Mammary epithelial cell (primary cell): ENCODE measurements around the gene SALL1.

Source experiments
- EZH2 ChIP-seq: IDR thresholded peaks from 2 replicates; pipeline ENCODE4 v1.6.1; 2012; ENCODE audit warnings: low read length, inconsistent platforms, borderline replicate concordance
- TF ChIP-seq, protein P1 (sequence below), 2 donors: IDR thresholded peaks in 1 of 2; conservative IDR thresholded peaks in 1 of 2; 2 replicates each; pipeline ENCODE4 v1.5.1; 2011 to 2012; ENCODE audit warnings: inconsistent platforms in 2 of 2, low read length in 2 of 2, mild to moderate bottlenecking in 2 of 2, control low read depth in 1 of 2, low read depth in 1 of 2; ENCODE audit not compliant: insufficient read depth in 1 of 2; ENCODE audit errors: extremely low read depth in 1 of 2

DNA sequence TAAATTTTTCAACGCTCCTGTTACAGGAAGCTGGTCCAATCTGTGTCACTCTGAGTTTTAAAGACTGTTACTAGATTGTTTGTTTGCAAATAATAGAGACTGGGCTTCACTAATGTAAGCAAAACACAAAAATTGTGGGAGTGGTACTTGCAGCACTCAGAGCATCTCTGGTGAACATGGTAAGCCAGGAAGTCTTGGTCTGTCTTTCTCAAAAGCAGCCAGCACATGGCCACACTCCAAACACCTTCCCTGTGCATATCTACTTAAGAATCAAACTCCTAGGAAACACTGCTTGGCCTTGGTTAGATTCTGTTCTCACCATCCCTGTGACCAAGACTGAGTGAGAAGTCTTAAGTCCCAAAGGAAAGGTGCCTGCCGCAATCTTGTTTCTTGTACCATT lies 49.7 kb upstream of the SALL1 start:
- TF ChIP-seq, protein P1, sequence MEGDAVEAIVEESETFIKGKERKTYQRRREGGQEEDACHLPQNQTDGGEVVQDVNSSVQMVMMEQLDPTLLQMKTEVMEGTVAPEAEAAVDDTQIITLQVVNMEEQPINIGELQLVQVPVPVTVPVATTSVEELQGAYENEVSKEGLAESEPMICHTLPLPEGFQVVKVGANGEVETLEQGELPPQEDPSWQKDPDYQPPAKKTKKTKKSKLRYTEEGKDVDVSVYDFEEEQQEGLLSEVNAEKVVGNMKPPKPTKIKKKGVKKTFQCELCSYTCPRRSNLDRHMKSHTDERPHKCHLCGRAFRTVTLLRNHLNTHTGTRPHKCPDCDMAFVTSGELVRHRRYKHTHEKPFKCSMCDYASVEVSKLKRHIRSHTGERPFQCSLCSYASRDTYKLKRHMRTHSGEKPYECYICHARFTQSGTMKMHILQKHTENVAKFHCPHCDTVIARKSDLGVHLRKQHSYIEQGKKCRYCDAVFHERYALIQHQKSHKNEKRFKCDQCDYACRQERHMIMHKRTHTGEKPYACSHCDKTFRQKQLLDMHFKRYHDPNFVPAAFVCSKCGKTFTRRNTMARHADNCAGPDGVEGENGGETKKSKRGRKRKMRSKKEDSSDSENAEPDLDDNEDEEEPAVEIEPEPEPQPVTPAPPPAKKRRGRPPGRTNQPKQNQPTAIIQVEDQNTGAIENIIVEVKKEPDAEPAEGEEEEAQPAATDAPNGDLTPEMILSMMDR (conservative IDR thresholded peaks at IDR 0.05 in 1 of 2, IDR thresholded peaks at IDR 0.05 in 1 of 2; ENCODE audit: extremely low read depth in 1 of 2, insufficient read depth in 1 of 2, low read depth in 1 of 2, low read length in 2 of 2), result no peak
- TF ChIP-seq EZH2, result no peak
